ENCODE results near the gene GMIP. TPM values are rescaled to one million over a fixed set of nuclear protein-coding genes. Genes with fewer than 3 reads are reported as not detected.

The GMIP gene
- total RNA-seq, 4 donors from 2014 or later = 5.6 to 10.8 (median 8.2) TPM

- Histone ChIP-seq H3K4me1 (no peaks in the 10 kb centered on the region), H3K9me3 (no peaks in the 10 kb centered on the region), H3K4me3 (no peak overlapping the region), H3K27me3 (no peaks in the 10 kb centered on the region), H3K27ac (no peak overlapping the region), H3K36me3 (no peaks in the 10 kb centered on the region)
- intact Hi-C loops (cut with DNase I; ENCODE audit: low total_unique reads) = no loop called here
- no peak for DNase-seq
- no peak for TF ChIP-seq POLR2A (IDR thresholded peaks at IDR 0.05)
- no peak for TF ChIP-seq CTCF (IDR thresholded peaks at IDR 0.05)
Observed at GRCh38 chr19:19595171-19595701, 48.2 kb downstream of the GMIP start.

GRCh38 chr19:19594381-19594780 lies 49.1 kb downstream of the GMIP start:
- DNase-seq = no peak
- intact Hi-C loops (cut with DNase I; ENCODE audit: low total_unique reads) = no loop called here
- Histone ChIP-seq H3K9me3 (no peaks in the 10 kb centered on the region), H3K4me3 (no peak overlapping the region), H3K4me1 (no peaks in the 10 kb centered on the region), H3K27me3 (no peaks in the 10 kb centered on the region), H3K27ac (no peak overlapping the region), H3K36me3 (no peaks in the 10 kb centered on the region)
- TF ChIP-seq CTCF (IDR thresholded peaks at IDR 0.05) = no peak
- TF ChIP-seq POLR2A (IDR thresholded peaks at IDR 0.05) = no peak

- no peak overlapping the region for H3K27ac ChIP-seq
- no peaks in the 10 kb centered on the region for H3K4me1 ChIP-seq
- H3K9me3 ChIP-seq = no peaks in the 10 kb centered on the region
- TF ChIP-seq CTCF (IDR thresholded peaks at IDR 0.05) (no peak), POLR2A (IDR thresholded peaks at IDR 0.05) (no peak)
- no peaks in the 10 kb centered on the region for H3K36me3 ChIP-seq
- intact Hi-C loops (cut with DNase I; ENCODE audit: low total_unique reads) = no loop called here
- no peak for DNase-seq
- no peak overlapping the region for H3K4me3 ChIP-seq
- H3K27me3 ChIP-seq = no peaks in the 10 kb centered on the region
Observed at GRCh38 chr19:19592690-19593089, 50.8 kb downstream of the GMIP start.

GRCh38 chr19:19591133-19591825 lies 52.2 kb downstream of the GMIP start:
- DNase-seq = no peak
- no peaks in the 10 kb centered on the region for H3K27me3 ChIP-seq
- H3K4me3 ChIP-seq = no peak overlapping the region
- TF ChIP-seq CTCF (IDR thresholded peaks at IDR 0.05) (no peak), POLR2A (IDR thresholded peaks at IDR 0.05) (no peak)
- no peaks in the 10 kb centered on the region for H3K9me3 ChIP-seq
- intact Hi-C loops (cut with DNase I; ENCODE audit: low total_unique reads) = no loop called here
- no peaks in the 10 kb centered on the region for H3K36me3 ChIP-seq
- H3K27ac ChIP-seq = no peak overlapping the region
- no peaks in the 10 kb centered on the region for H3K4me1 ChIP-seq

- Histone ChIP-seq H3K36me3 (no peaks in the 10 kb centered on the region), H3K4me3 (no peak overlapping the region)
- intact Hi-C loops (cut with DNase I; ENCODE audit: low total_unique reads) = no loop called here
Observed at GRCh38 chr19:19588546-19588945, 54.9 kb downstream of the GMIP start.

More at GRCh38 chr19:19588546-19588945, 54.9 kb downstream of the GMIP start:
- H3K27ac ChIP-seq = no peak overlapping the region
- no peaks in the 10 kb centered on the region for H3K9me3 ChIP-seq
- no peak for TF ChIP-seq CTCF (IDR thresholded peaks at IDR 0.05)
- TF ChIP-seq POLR2A (IDR thresholded peaks at IDR 0.05) = no peak
- no peaks in the 10 kb centered on the region for H3K4me1 ChIP-seq
- no peaks in the 10 kb centered on the region for H3K27me3 ChIP-seq
- no peak for DNase-seq

Measured in uterus (tissue), 4 donors.